ENCODE measurements around the gene PLEK.

GRCh38 chr2:68418855-68419254 is 53.8 kb downstream of the PLEK start:
- no peak for TF ChIP-seq POLR2AphosphoS5 (IDR thresholded peaks at IDR 0.05; ENCODE audit: low read depth, low read length)
- no peak for TF ChIP-seq TAF1 (IDR thresholded peaks at IDR 0.05; ENCODE audit: borderline replicate concordance, low read depth, low read length)

All from GM12892 (cell line).